DOHH2 (cell line): ENCODE data around the gene CDK14.

Experiments
- H3F3A ChIP-seq: fragments of 200-600 bp; sonication (generic), shearing (Covaris generic); 2 replicates; pipeline ENCODE4 v1.6.0; 2016; ENCODE audit warnings: antibody characterized with exemption, mild to moderate bottlenecking; ENCODE audit not compliant: control insufficient read depth, insufficient read depth
- H3K27ac ChIP-seq: fragments of 200-600 bp; sonication (generic); 2 replicates; pipeline ENCODE4 v1.5.1; 2014; ENCODE audit warnings: low read depth, mild to moderate bottlenecking, low read length, moderate library complexity
- H3K27me3 ChIP-seq: fragments of 200-600 bp; sonication (generic); 2 replicates; pipeline ENCODE4 v1.6.1; 2014; ENCODE audit warnings: mild to moderate bottlenecking, low read length, mixed read lengths; ENCODE audit not compliant: control insufficient read depth
- H3K36me3 ChIP-seq: fragments of 200-600 bp; sonication (generic); 2 replicates; pipeline ENCODE4 v1.6.1; 2014; ENCODE audit warnings: mild to moderate bottlenecking, low read length, moderate library complexity, mixed read lengths; ENCODE audit not compliant: control insufficient read depth
- H3K4me1 ChIP-seq: fragments of 200-600 bp; sonication (generic); 2 replicates; pipeline ENCODE4 v1.6.1; 2014; ENCODE audit warnings: mild to moderate bottlenecking, low read length, mixed read lengths; ENCODE audit not compliant: control insufficient read depth
- H3K4me2 ChIP-seq: fragments of 200-600 bp; sonication (generic); 2 replicates; pipeline ENCODE4 v1.6.0; 2014; ENCODE audit warnings: mild to moderate bottlenecking, low read length, moderate library complexity
- H3K4me3 ChIP-seq: fragments of 200-600 bp; sonication (generic); 2 replicates; pipeline ENCODE4 v1.5.1; 2014; ENCODE audit warnings: mild to moderate bottlenecking, low read length, mixed read lengths
- H3K79me2 ChIP-seq: fragments of 200-600 bp; sonication (generic); 2 replicates; pipeline ENCODE4 v1.6.1; 2014; ENCODE audit warnings: mild to moderate bottlenecking, low read length, mixed read lengths; ENCODE audit not compliant: control insufficient read depth
- H3K9me2 ChIP-seq: fragments of 200-600 bp; sonication (generic); replicated peaks from 2 replicates; pipeline ENCODE4 v1.6.1; 2014; ENCODE audit warnings: mild to moderate bottlenecking, low read length, mixed read lengths; ENCODE audit not compliant: control insufficient read depth
- H3K9me3 ChIP-seq: fragments of 200-600 bp; sonication (generic); 2 replicates; pipeline ENCODE4 v1.6.1; 2014; ENCODE audit warnings: antibody characterized with exemption, low read length, mixed read lengths; ENCODE audit not compliant: control insufficient read depth, insufficient read depth
- H4K20me1 ChIP-seq: fragments of 200-600 bp; sonication (generic); 2 replicates; pipeline ENCODE4 v1.6.0; 2014; ENCODE audit warnings: low read depth, mild to moderate bottlenecking, antibody characterized with exemption, low read length, moderate library complexity; ENCODE audit not compliant: control insufficient read depth, insufficient read depth
- CTCF ChIP-seq: fragments of 200-600 bp; sonication (generic); IDR thresholded peaks from one replicate; pipeline ENCODE4 v1.5.1; 2014; ENCODE audit warnings: antibody characterized with exemption, mild to moderate bottlenecking, low read depth, low read length; ENCODE audit not compliant: poor library complexity, severe bottlenecking
- EZH2phosphoT487 ChIP-seq: fragments of 200-600 bp; sonication (generic); IDR thresholded peaks from 2 replicates; pipeline ENCODE4 v1.6.1; 2017; ENCODE audit warnings: borderline replicate concordance, mild to moderate bottlenecking, antibody characterized with exemption, low read length, moderate library complexity, mixed read lengths

CDK14 gene

GRCh38 chr7:90610105-90610504 is 14.0 kb downstream of the CDK14 start:
- no peak for TF ChIP-seq EZH2phosphoT487
- TF ChIP-seq CTCF: no peak
- Histone ChIP-seq H3K4me1 (peaks cover 9% of the 10 kb centered on the region), H3F3A (no peaks in the 10 kb centered on the region), H3K9me2 (no peaks in the 10 kb centered on the region; the same call in 1 of the 2 replicates), H3K27me3 (no peaks in the 10 kb centered on the region), H3K4me3 (no peak overlapping the region), H3K4me2 (no peak overlapping the region), H3K79me2 (no peaks in the 10 kb centered on the region), H4K20me1 (no peaks in the 10 kb centered on the region), H3K27ac (no peak overlapping the region), H3K9me3 (no peaks in the 10 kb centered on the region), H3K36me3 (no peaks in the 10 kb centered on the region)

- Histone ChIP-seq H3K4me3 (no peak overlapping the region), H4K20me1 (no peaks in the 10 kb centered on the region), H3F3A (no peaks in the 10 kb centered on the region), H3K4me2 (no peak overlapping the region), H3K27ac (no peak overlapping the region), H3K4me1 (peaks cover 6% of the 10 kb centered on the region), H3K79me2 (no peaks in the 10 kb centered on the region), H3K9me3 (no peaks in the 10 kb centered on the region), H3K36me3 (no peaks in the 10 kb centered on the region), H3K9me2 (no peaks in the 10 kb centered on the region; the same call in 1 of the 2 replicates), H3K27me3 (no peaks in the 10 kb centered on the region)
- TF ChIP-seq CTCF (no peak), EZH2phosphoT487 (no peak)
Observed at GRCh38 chr7:90611115-90611514, 15.0 kb downstream of the CDK14 start.

DNA sequence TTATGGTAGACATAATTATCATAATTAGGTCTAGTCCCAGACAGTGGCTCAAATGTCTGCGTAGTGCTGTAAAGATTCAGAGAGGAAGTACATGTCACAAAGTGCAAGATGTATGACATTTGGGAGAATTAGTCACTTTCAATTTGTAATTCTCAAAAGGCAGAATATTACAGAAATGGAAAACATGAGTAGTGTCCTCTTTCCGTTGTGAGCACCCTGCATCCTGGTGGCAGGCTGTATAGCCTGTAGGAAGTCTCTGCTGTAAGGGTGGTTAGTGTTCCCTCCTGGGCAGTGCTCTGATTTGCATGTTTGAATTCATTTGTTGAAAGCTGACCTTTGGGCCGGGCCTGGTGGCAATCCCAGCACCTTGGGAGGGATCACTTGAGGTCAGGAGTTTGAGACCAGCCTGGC is 17.0 kb downstream of the CDK14 start:
- no peaks in the 10 kb centered on the region for H3K27me3 ChIP-seq
- TF ChIP-seq EZH2phosphoT487 (no peak), CTCF (no peak)
- H3F3A ChIP-seq: no peaks in the 10 kb centered on the region
- no peaks in the 10 kb centered on the region for H3K36me3 ChIP-seq
- H4K20me1 ChIP-seq: no peaks in the 10 kb centered on the region
- no peak overlapping the region for H3K27ac ChIP-seq
- H3K4me3 ChIP-seq: no peak overlapping the region
- peaks cover 6% of the 10 kb centered on the region for H3K4me1 ChIP-seq
- peak overlapping the region; percentile 7; the same call in 1 of the 2 replicates for H3K4me2 ChIP-seq
- H3K79me2 ChIP-seq: no peaks in the 10 kb centered on the region
- H3K9me3 ChIP-seq: no peaks in the 10 kb centered on the region
- H3K9me2 ChIP-seq: no peaks in the 10 kb centered on the region; the same call in 1 of the 2 replicates
